ENCODE results near the gene DICER1. TPM values are rescaled to one million over a fixed set of nuclear protein-coding genes. Genes with fewer than 3 reads are reported as not detected.

DICER1 gene
- total and polyA plus RNA-seq, 2 experiments from 2014 or later: 21.4 to 59.2 TPM

DNA sequence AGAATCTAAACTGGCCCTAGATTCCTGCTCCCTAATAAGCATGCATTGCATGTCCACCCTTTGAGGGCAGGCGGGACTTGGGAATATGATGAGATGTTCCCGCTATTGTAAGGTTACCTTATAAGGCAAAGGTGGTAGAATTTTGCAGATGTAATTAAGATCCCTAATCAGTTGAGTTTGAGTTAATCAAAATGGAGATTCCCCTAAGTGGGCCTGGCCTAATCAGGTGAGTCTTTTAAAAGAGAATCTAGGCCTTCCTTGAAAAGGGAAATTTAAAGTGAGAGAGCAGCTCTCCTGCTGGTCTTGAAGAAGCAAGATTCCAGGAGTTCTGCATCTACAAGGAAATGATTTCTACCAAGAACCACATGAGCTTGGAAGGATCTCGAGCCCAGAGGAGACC lies 83.4 kb downstream of the DICER1 start:
- Histone ChIP-seq H3K36me3 (ENCODE audit: insufficient read depth) (no peaks in the 10 kb centered on the region), H3K27me3 (ENCODE audit: insufficient read depth) (no peaks in the 10 kb centered on the region), H2AFZ (no peak overlapping the region), H3F3A (replicated peaks; ENCODE audit: low read depth) (no peaks in the 10 kb centered on the region), H3K9me2 (ENCODE audit: insufficient read depth) (peaks cover 3% of the 10 kb centered on the region; the same call in 1 of the 2 replicates), H3K4me2 (no peak overlapping the region), H3K79me2 (replicated peaks; ENCODE audit: insufficient read depth) (no peaks in the 10 kb centered on the region), H3K4me3 (no peak overlapping the region), H4K20me1 (replicated peaks; ENCODE audit: insufficient read depth) (no peaks in the 10 kb centered on the region; the same call in 1 of the 2 replicates), H3K4me1 (ENCODE audit: insufficient read depth) (peaks cover 3% of the 10 kb centered on the region; the same call in 1 of the 2 replicates), H3K27ac (ENCODE audit: low read depth) (no peak overlapping the region)
- peaks cover 7% of the 10 kb centered on the region for H3K27me3 Mint-ChIP-seq (ENCODE audit: insufficient read depth, low read depth, poor library complexity)
- peaks cover 4% of the 10 kb centered on the region for H3K4me1 Mint-ChIP-seq
- ATAC-seq (no peak), DNase-seq (ENCODE audit: low spot score) (no peak)
- TF ChIP-seq, protein P1, sequence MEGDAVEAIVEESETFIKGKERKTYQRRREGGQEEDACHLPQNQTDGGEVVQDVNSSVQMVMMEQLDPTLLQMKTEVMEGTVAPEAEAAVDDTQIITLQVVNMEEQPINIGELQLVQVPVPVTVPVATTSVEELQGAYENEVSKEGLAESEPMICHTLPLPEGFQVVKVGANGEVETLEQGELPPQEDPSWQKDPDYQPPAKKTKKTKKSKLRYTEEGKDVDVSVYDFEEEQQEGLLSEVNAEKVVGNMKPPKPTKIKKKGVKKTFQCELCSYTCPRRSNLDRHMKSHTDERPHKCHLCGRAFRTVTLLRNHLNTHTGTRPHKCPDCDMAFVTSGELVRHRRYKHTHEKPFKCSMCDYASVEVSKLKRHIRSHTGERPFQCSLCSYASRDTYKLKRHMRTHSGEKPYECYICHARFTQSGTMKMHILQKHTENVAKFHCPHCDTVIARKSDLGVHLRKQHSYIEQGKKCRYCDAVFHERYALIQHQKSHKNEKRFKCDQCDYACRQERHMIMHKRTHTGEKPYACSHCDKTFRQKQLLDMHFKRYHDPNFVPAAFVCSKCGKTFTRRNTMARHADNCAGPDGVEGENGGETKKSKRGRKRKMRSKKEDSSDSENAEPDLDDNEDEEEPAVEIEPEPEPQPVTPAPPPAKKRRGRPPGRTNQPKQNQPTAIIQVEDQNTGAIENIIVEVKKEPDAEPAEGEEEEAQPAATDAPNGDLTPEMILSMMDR (conservative IDR thresholded peaks at IDR 0.05; ENCODE audit: low read depth in 2 of 2): no peak
- no peak for TF ChIP-seq ZNF114 (CRISPR knock-in tag; IDR thresholded peaks at IDR 0.05)
- TF ChIP-seq STAT1 (IDR thresholded peaks at IDR 0.05; ENCODE audit: unreplicated experiment): no peak
- no peak for TF ChIP-seq EZH2phosphoT487 (IDR thresholded peaks at IDR 0.05; ENCODE audit: unreplicated experiment)
- no peak for TF ChIP-seq EZH2 (IDR thresholded peaks at IDR 0.05; ENCODE audit: low read depth, unreplicated experiment)
- TF ChIP-seq, protein P2, sequence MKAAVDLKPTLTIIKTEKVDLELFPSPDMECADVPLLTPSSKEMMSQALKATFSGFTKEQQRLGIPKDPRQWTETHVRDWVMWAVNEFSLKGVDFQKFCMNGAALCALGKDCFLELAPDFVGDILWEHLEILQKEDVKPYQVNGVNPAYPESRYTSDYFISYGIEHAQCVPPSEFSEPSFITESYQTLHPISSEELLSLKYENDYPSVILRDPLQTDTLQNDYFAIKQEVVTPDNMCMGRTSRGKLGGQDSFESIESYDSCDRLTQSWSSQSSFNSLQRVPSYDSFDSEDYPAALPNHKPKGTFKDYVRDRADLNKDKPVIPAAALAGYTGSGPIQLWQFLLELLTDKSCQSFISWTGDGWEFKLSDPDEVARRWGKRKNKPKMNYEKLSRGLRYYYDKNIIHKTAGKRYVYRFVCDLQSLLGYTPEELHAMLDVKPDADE (IDR thresholded peaks at IDR 0.05): no peak
- TF ChIP-seq, protein P3, sequence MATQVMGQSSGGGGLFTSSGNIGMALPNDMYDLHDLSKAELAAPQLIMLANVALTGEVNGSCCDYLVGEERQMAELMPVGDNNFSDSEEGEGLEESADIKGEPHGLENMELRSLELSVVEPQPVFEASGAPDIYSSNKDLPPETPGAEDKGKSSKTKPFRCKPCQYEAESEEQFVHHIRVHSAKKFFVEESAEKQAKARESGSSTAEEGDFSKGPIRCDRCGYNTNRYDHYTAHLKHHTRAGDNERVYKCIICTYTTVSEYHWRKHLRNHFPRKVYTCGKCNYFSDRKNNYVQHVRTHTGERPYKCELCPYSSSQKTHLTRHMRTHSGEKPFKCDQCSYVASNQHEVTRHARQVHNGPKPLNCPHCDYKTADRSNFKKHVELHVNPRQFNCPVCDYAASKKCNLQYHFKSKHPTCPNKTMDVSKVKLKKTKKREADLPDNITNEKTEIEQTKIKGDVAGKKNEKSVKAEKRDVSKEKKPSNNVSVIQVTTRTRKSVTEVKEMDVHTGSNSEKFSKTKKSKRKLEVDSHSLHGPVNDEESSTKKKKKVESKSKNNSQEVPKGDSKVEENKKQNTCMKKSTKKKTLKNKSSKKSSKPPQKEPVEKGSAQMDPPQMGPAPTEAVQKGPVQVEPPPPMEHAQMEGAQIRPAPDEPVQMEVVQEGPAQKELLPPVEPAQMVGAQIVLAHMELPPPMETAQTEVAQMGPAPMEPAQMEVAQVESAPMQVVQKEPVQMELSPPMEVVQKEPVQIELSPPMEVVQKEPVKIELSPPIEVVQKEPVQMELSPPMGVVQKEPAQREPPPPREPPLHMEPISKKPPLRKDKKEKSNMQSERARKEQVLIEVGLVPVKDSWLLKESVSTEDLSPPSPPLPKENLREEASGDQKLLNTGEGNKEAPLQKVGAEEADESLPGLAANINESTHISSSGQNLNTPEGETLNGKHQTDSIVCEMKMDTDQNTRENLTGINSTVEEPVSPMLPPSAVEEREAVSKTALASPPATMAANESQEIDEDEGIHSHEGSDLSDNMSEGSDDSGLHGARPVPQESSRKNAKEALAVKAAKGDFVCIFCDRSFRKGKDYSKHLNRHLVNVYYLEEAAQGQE (IDR thresholded peaks at IDR 0.05; ENCODE audit: unreplicated experiment): no peak
- no peak for TF ChIP-seq NANOG (IDR thresholded peaks at IDR 0.05; ENCODE audit: borderline replicate concordance)
- no peak for TF ChIP-seq CREB1 (CRISPR knock-in tag; IDR thresholded peaks at IDR 0.05; ENCODE audit: low read depth)
- no peak for TF ChIP-seq JUNB (IDR thresholded peaks at IDR 0.05; ENCODE audit: unreplicated experiment)
- no peak for TF ChIP-seq ZNF331 (CRISPR knock-in tag; IDR thresholded peaks at IDR 0.05; ENCODE audit: low read depth)
- no peak for TF ChIP-seq POLR2AphosphoS5 (IDR thresholded peaks at IDR 0.05; ENCODE audit: low read depth)
- TF ChIP-seq, protein P4, sequence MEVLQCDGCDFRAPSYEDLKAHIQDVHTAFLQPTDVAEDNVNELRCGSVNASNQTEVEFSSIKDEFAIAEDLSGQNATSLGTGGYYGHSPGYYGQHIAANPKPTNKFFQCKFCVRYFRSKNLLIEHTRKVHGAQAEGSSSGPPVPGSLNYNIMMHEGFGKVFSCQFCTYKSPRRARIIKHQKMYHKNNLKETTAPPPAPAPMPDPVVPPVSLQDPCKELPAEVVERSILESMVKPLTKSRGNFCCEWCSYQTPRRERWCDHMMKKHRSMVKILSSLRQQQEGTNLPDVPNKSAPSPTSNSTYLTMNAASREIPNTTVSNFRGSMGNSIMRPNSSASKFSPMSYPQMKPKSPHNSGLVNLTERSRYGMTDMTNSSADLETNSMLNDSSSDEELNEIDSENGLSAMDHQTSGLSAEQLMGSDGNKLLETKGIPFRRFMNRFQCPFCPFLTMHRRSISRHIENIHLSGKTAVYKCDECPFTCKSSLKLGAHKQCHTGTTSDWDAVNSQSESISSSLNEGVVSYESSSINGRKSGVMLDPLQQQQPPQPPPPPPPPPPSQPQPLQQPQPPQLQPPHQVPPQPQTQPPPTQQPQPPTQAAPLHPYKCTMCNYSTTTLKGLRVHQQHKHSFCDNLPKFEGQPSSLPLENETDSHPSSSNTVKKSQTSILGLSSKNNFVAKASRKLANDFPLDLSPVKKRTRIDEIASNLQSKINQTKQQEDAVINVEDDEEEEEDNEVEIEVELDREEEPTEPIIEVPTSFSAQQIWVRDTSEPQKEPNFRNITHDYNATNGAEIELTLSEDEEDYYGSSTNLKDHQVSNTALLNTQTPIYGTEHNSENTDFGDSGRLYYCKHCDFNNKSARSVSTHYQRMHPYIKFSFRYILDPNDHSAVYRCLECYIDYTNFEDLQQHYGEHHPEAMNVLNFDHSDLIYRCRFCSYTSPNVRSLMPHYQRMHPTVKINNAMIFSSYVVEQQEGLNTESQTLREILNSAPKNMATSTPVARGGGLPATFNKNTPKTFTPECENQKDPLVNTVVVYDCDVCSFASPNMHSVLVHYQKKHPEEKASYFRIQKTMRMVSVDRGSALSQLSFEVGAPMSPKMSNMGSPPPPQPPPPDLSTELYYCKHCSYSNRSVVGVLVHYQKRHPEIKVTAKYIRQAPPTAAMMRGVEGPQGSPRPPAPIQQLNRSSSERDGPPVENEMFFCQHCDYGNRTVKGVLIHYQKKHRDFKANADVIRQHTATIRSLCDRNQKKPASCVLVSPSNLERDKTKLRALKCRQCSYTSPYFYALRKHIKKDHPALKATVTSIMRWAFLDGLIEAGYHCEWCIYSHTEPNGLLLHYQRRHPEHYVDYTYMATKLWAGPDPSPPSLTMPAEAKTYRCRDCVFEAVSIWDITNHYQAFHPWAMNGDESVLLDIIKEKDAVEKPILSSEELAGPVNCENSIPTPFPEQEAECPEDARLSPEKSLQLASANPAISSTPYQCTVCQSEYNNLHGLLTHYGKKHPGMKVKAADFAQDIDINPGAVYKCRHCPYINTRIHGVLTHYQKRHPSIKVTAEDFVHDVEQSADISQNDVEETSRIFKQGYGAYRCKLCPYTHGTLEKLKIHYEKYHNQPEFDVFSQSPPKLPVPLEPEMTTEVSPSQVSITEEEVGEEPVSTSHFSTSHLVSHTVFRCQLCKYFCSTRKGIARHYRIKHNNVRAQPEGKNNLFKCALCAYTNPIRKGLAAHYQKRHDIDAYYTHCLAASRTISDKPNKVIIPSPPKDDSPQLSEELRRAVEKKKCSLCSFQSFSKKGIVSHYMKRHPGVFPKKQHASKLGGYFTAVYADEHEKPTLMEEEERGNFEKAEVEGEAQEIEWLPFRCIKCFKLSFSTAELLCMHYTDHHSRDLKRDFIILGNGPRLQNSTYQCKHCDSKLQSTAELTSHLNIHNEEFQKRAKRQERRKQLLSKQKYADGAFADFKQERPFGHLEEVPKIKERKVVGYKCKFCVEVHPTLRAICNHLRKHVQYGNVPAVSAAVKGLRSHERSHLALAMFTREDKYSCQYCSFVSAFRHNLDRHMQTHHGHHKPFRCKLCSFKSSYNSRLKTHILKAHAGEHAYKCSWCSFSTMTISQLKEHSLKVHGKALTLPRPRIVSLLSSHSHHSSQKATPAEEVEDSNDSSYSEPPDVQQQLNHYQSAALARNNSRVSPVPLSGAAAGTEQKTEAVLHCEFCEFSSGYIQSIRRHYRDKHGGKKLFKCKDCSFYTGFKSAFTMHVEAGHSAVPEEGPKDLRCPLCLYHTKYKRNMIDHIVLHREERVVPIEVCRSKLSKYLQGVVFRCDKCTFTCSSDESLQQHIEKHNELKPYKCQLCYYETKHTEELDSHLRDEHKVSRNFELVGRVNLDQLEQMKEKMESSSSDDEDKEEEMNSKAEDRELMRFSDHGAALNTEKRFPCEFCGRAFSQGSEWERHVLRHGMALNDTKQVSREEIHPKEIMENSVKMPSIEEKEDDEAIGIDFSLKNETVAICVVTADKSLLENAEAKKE (CRISPR knock-in tag; IDR thresholded peaks at IDR 0.05): no peak
- no peaks in the 10 kb centered on the region for H3K9me3 Mint-ChIP-seq
- H3K4me3 Mint-ChIP-seq: no peak overlapping the region
- no peaks in the 10 kb centered on the region for H3K36me3 Mint-ChIP-seq (ENCODE audit: low read depth)
- no peak overlapping the region for H3K27ac Mint-ChIP-seq
